ENCODE data around the gene RRH. TPM values are rescaled to one million over a fixed set of nuclear protein-coding genes. Genes with fewer than 3 reads are reported as not detected.

RRH gene
- total and polyA plus RNA-seq, 2 experiments from 2014 or later: not detected

GRCh38 chr4:109803924-109804571 lies 23.7 kb upstream of the RRH start:
- TF ChIP-seq EZH2phosphoT487 (IDR thresholded peaks at IDR 0.05; ENCODE audit: insufficient read depth, low read depth) (no peak), EZH2 (IDR thresholded peaks at IDR 0.05; ENCODE audit: insufficient read depth, poor library complexity, severe bottlenecking) (no peak)
- Histone ChIP-seq H3K4me3 (no peak overlapping the region), H3F3A (ENCODE audit: insufficient read depth) (no peaks in the 10 kb centered on the region), H3K27ac (no peak overlapping the region), H3K36me3 (ENCODE audit: low read depth) (no peaks in the 10 kb centered on the region), H3K4me2 (ENCODE audit: unreplicated experiment) (no peak overlapping the region), H3K9me2 (ENCODE audit: insufficient read depth) (no peaks in the 10 kb centered on the region), H3K9me3 (ENCODE audit: low read depth) (no peaks in the 10 kb centered on the region), H2AFZ (peak overlapping the region; percentile 19; the same call in 1 of the 2 replicates), H3K79me2 (ENCODE audit: insufficient read depth) (no peaks in the 10 kb centered on the region), H3K27me3 (replicated peaks; ENCODE audit: insufficient read depth) (no peaks in the 10 kb centered on the region), H3K4me1 (ENCODE audit: insufficient read depth) (peaks cover 6% of the 10 kb centered on the region; the same call in 1 of the 2 replicates), H3K9ac (no peak overlapping the region), H4K20me1 (ENCODE audit: insufficient read depth) (no peaks in the 10 kb centered on the region)
- DNase-seq: peak; percentile 65
- in situ Hi-C loops (cut with MboI): loop anchor here (25.0 kb wide), 1 partner anchor 967 kb away; no protein-coding TSS in a partner anchor
- WGBS, 2 experiments (ENCODE audit: low coverage in 1 of 2, low lambda C conversion rate in 2 of 2, missing lambda C conversion rate in 2 of 2): 10 to 14% methylated on average over 4 of the region's 4 CpGs

- 79 to 80% methylated on average over 2 of the region's 2 CpGs for WGBS, 2 experiments (ENCODE audit: low coverage in 1 of 2, low lambda C conversion rate in 2 of 2, missing lambda C conversion rate in 2 of 2)
- TF ChIP-seq EZH2phosphoT487 (IDR thresholded peaks at IDR 0.05; ENCODE audit: insufficient read depth, low read depth) (no peak), EZH2 (IDR thresholded peaks at IDR 0.05; ENCODE audit: insufficient read depth, poor library complexity, severe bottlenecking) (no peak)
- Histone ChIP-seq H3K4me1 (ENCODE audit: insufficient read depth) (no peaks in the 10 kb centered on the region), H3K36me3 (ENCODE audit: low read depth) (no peaks in the 10 kb centered on the region), H4K20me1 (ENCODE audit: insufficient read depth) (no peaks in the 10 kb centered on the region), H2AFZ (no peak overlapping the region), H3K9me2 (ENCODE audit: insufficient read depth) (no peaks in the 10 kb centered on the region), H3K4me3 (no peak overlapping the region), H3K4me2 (ENCODE audit: unreplicated experiment) (no peak overlapping the region), H3K79me2 (ENCODE audit: insufficient read depth) (no peaks in the 10 kb centered on the region), H3K9me3 (ENCODE audit: low read depth) (no peaks in the 10 kb centered on the region), H3K27me3 (replicated peaks; ENCODE audit: insufficient read depth) (no peaks in the 10 kb centered on the region), H3K27ac (no peak overlapping the region), H3K9ac (no peak overlapping the region), H3F3A (ENCODE audit: insufficient read depth) (no peaks in the 10 kb centered on the region)
- in situ Hi-C loops (cut with MboI): loop anchor here (10.0 to 25.0 kb wide), 2 partner anchors 385 to 972 kb away; no protein-coding TSS in a partner anchor
- no peak for DNase-seq
These were observed 18.1 kb upstream of the RRH start for GRCh38 chr4:109809655-109810054.

GRCh38 chr4:109810552-109811387 lies 17.0 kb upstream of the RRH start:
- in situ Hi-C loops (cut with MboI): loop anchor here (10.0 to 25.0 kb wide), 2 partner anchors 386 to 973 kb away; no protein-coding TSS in a partner anchor
- 45 to 48% methylated on average over 11 of the region's 11 CpGs for WGBS, 2 experiments (ENCODE audit: low coverage in 1 of 2, low lambda C conversion rate in 2 of 2, missing lambda C conversion rate in 2 of 2)

GRCh38 chr4:109811707-109812106 lies 16.1 kb upstream of the RRH start:
- WGBS, 2 experiments (ENCODE audit: low coverage in 1 of 2, low lambda C conversion rate in 2 of 2, missing lambda C conversion rate in 2 of 2): 35 to 37% methylated on average over 3 of the region's 3 CpGs
- Histone ChIP-seq H2AFZ (peak overlapping the region; percentile 47), H3K4me3 (no peak overlapping the region), H3F3A (ENCODE audit: insufficient read depth) (no peaks in the 10 kb centered on the region), H3K9me2 (ENCODE audit: insufficient read depth) (no peaks in the 10 kb centered on the region), H3K79me2 (ENCODE audit: insufficient read depth) (peaks cover 13% of the 10 kb centered on the region), H4K20me1 (ENCODE audit: insufficient read depth) (no peaks in the 10 kb centered on the region), H3K27me3 (replicated peaks; ENCODE audit: insufficient read depth) (no peaks in the 10 kb centered on the region), H3K9ac (no peak overlapping the region), H3K27ac (no peak overlapping the region), H3K36me3 (ENCODE audit: low read depth) (no peaks in the 10 kb centered on the region), H3K4me2 (ENCODE audit: unreplicated experiment) (no peak overlapping the region), H3K4me1 (ENCODE audit: insufficient read depth) (peaks cover 2% of the 10 kb centered on the region), H3K9me3 (ENCODE audit: low read depth) (no peaks in the 10 kb centered on the region)
- no peak for DNase-seq
- in situ Hi-C loops (cut with MboI): loop anchor here (10.0 to 25.0 kb wide), 2 partner anchors 387 to 974 kb away; no protein-coding TSS in a partner anchor
- TF ChIP-seq EZH2phosphoT487 (IDR thresholded peaks at IDR 0.05; ENCODE audit: insufficient read depth, low read depth) (no peak), EZH2 (IDR thresholded peaks at IDR 0.05; ENCODE audit: insufficient read depth, poor library complexity, severe bottlenecking) (no peak)

More at GRCh38 chr4:109810552-109811387, 17.0 kb upstream of the RRH start:
- TF ChIP-seq EZH2phosphoT487 (IDR thresholded peaks at IDR 0.05; ENCODE audit: insufficient read depth, low read depth): no peak
- no peak for TF ChIP-seq EZH2 (IDR thresholded peaks at IDR 0.05; ENCODE audit: insufficient read depth, poor library complexity, severe bottlenecking)
- Histone ChIP-seq H3K27me3 (replicated peaks; ENCODE audit: insufficient read depth) (no peaks in the 10 kb centered on the region), H3K36me3 (ENCODE audit: low read depth) (no peaks in the 10 kb centered on the region), H3K4me2 (ENCODE audit: unreplicated experiment) (no peak overlapping the region), H3K4me3 (no peak overlapping the region), H3K79me2 (ENCODE audit: insufficient read depth) (peaks cover 4% of the 10 kb centered on the region), H2AFZ (0 out of 2 replicates have a peak overlapping the region, but pooled peaks have one; percentile 47), H3F3A (ENCODE audit: insufficient read depth) (no peaks in the 10 kb centered on the region), H3K27ac (no peak overlapping the region), H3K9ac (no peak overlapping the region), H4K20me1 (ENCODE audit: insufficient read depth) (no peaks in the 10 kb centered on the region), H3K9me3 (ENCODE audit: low read depth) (no peaks in the 10 kb centered on the region), H3K9me2 (ENCODE audit: insufficient read depth) (no peaks in the 10 kb centered on the region), H3K4me1 (ENCODE audit: insufficient read depth) (no peaks in the 10 kb centered on the region)
- no peak for DNase-seq
